ENCODE data around the gene ATP6V1G1.
A peak's percentile ranks its signal among the peaks of the same experiment; 100 is the strongest.

Gene ATP6V1G1

GRCh38 chr9:114613087-114613486 is 25.5 kb downstream of the ATP6V1G1 start:
- no peak for DNase-seq

DNA sequence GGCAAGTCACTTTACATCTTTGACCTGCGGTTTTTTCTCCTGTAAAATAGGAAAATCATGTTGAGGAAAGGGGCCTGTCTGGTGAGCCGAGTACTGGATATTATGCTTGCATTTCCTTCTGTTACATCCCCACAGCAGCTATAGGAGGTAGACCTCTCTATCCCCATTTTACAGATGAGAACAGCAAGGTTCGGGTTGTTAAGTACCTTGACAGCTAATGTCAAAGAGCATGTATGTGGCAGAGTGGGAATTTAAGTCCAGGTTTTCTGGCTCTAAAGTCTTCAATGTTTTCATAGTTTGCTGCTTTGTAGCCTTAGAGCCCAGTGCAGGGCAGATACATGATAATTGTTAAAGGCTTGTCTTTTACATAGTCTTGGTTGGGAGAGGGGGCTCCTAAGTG is 26.4 kb downstream of the ATP6V1G1 start:
- DNase-seq, result no peak

GRCh38 chr9:114614373-114614772 is 26.8 kb downstream of the ATP6V1G1 start:
- no peak for DNase-seq

DNA sequence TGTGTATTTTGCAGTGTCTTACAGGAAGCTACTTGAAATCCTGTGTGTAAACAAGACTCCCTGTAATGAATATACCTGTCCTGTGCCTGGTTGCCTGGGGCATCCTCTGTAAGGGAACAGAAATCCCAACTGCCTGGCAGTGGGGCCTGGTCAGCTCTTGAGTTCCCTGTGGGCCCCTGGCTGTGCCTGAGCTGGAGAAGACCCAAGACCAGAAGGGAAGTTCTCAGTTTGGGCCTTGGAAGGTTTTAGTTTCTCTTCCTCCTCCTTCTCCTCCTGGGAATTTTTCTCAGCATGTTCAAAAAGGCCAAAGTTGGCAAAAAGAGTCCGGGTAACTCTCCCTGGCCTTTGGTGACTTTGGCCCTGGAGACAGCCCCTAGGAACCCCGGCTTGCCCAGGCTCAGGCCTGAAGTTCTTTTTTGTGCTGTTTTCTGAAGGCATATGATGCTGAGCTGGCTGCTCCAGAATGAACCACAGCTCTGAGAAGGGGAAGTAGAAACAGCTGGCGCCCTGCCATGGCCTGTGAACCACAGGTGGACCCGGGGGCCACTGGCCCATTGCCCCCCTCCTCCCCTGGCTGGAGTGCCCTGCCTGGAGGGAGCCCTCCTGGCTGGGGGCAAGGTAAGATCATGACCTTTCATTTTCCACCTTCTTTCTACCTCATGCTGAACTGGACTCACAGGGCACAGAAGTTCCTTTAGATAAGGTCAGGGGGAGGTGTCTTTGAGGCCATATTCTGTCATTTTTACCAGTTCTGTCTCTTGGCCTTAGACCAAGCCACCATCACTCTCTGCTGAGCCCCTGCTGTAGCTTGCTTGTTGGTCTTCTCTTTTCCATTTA is 29.3 kb downstream of the ATP6V1G1 start:
- DNase-seq, result no peak

DNA sequence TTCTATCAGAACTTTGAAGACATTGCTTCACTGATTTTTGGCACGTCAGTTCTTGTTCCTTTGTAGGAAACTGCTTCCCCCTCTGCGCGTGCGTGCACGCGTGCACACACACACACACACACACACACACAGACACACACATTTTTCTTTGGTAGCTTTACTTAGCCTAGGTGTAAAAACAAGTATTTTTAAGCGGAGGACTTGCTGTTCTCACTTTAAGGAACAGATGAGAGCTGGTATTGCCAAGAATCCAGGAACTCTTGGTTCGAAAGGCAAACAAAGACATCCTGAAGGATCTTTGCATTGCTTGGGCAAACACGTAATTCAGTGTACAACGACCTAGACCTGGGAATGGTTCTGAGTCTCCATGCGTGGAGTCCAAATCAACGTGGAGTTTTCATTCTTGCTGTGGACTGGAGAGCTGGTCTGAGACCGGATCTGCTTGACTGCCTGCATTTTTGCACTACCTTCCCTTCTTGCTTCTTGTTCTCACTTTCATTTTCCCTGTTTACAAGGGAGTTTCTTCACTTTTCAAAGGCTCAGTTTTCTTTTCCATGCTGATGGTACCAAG is 31.7 kb downstream of the ATP6V1G1 start:
- DNase-seq, result no peak

DNA sequence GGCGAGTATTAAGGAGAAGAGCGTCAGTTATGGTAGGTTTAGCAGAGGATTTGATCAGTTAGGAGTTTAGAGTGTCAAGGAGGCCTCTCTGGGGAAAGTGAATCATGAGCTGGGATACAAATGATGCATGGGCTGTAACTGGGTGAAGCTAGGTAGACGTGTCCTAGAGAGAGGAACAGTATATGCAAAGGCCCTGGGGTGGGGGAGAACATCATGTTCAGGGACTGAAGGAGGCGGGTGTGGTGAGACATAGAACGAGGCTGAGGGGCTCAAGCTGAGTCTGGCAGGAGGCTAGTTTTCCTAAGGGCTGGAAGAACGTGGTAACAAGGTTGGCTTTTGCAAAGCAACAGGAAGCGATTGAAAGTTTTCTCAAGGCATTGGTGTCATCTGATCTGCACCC is 34.0 kb downstream of the ATP6V1G1 start:
- DNase-seq, result no peak

- DNase-seq, result peak; percentile 84
Observed at GRCh38 chr9:114621975-114622609, 34.5 kb downstream of the ATP6V1G1 start.

DNA sequence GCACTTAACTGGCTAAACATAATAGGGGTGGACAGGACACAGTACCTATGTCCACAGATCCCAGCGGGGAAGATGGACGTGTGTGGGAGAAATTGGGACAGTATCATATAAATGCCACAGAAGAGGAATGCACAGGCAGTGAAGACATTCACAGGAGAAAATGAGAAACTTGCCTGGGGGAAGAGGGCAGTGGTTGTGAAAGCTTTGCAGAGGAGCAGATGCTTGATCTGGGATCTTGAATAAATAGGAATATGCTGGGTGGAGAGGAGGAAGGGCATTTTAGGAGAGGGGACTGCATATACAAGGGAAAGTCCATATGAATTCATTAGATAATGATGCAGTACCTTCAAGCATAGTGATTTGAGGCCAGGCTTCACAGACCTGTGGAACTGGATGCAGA is 37.1 kb downstream of the ATP6V1G1 start:
- DNase-seq, result no peak

GRCh38 chr9:114626415-114627020 is 38.9 kb downstream of the ATP6V1G1 start:
- DNase-seq, result no peak

GRCh38 chr9:114627553-114627952 is 40.0 kb downstream of the ATP6V1G1 start:
- no peak for DNase-seq

GRCh38 chr9:114629563-114630090 is 42.1 kb downstream of the ATP6V1G1 start:
- DNase-seq, result no peak

GRCh38 chr9:114631166-114631565 is 43.6 kb downstream of the ATP6V1G1 start:
- no peak for DNase-seq

- no peak for DNase-seq
Observed at GRCh38 chr9:114633438-114634089, 46.0 kb downstream of the ATP6V1G1 start.

DNA sequence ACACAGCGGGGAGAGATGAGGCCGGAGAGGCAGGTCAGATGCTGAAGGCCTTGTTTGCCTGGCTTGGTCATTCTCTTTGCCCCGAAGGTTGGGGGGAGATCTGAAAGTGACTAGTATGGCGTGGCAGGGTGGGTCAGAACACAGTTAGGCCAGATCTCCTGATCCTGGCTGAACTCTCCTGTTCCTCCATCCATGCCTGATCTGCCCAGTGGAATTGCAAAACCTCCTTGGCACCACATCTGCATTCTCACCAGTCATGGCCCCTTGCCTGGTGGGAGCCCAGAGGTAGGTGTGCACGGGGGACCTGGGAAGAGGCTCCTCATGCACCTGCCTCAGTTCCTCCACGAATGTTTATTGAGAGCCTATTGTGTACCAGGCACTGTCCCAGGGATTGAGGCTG is 46.8 kb downstream of the ATP6V1G1 start:
- no peak for DNase-seq

GRCh38 chr9:114638404-114638803 is 50.8 kb downstream of the ATP6V1G1 start:
- DNase-seq, result no peak

GRCh38 chr9:114641967-114642366 is 54.4 kb downstream of the ATP6V1G1 start:
- no peak for DNase-seq

DNA sequence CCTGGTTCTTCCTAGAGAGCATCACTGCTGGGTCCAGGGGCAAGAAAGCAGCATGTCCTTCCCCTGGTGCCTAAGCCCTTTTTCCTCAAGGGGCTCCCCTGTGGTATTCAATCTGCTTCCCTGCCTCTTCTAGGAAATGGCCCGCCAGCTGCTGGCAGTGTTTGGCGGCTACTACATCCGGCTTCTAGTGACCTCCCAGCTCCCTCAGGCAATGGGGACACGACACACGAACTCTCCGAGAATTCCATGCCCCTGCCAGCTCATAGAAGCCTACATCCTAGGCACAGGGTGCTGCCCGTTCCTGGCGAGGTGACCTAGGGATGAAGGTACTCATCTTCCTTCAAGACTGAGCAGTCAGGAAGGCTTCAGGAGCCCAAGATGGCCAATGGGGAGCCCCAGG is 55.4 kb downstream of the ATP6V1G1 start:
- no peak for DNase-seq

- DNase-seq, result peak; percentile 64
Observed at GRCh38 chr9:114643896-114644295, 56.3 kb downstream of the ATP6V1G1 start.

Data from fibroblast of upper back skin (primary cell).